Activated gamma-delta T cell (primary cell): Measurements from ENCODE around the gene ARHGAP29.

ENCODE experiments used
- DNase-seq: peaks from one replicate; lab custom pipeline; 2025; lab: John Stamatoyannopoulos, UW
- total RNA-seq, 2 donors: gene quantifications; one replicate each; lab custom pipeline; 2026; lab: John Stamatoyannopoulos, UW

The ARHGAP29 gene, protein sequence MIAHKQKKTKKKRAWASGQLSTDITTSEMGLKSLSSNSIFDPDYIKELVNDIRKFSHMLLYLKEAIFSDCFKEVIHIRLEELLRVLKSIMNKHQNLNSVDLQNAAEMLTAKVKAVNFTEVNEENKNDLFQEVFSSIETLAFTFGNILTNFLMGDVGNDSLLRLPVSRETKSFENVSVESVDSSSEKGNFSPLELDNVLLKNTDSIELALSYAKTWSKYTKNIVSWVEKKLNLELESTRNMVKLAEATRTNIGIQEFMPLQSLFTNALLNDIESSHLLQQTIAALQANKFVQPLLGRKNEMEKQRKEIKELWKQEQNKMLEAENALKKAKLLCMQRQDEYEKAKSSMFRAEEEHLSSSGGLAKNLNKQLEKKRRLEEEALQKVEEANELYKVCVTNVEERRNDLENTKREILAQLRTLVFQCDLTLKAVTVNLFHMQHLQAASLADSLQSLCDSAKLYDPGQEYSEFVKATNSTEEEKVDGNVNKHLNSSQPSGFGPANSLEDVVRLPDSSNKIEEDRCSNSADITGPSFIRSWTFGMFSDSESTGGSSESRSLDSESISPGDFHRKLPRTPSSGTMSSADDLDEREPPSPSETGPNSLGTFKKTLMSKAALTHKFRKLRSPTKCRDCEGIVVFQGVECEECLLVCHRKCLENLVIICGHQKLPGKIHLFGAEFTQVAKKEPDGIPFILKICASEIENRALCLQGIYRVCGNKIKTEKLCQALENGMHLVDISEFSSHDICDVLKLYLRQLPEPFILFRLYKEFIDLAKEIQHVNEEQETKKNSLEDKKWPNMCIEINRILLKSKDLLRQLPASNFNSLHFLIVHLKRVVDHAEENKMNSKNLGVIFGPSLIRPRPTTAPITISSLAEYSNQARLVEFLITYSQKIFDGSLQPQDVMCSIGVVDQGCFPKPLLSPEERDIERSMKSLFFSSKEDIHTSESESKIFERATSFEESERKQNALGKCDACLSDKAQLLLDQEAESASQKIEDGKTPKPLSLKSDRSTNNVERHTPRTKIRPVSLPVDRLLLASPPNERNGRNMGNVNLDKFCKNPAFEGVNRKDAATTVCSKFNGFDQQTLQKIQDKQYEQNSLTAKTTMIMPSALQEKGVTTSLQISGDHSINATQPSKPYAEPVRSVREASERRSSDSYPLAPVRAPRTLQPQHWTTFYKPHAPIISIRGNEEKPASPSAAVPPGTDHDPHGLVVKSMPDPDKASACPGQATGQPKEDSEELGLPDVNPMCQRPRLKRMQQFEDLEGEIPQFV
- total RNA-seq: 0 to 0.31 reads per million in 2 donors

DNA sequence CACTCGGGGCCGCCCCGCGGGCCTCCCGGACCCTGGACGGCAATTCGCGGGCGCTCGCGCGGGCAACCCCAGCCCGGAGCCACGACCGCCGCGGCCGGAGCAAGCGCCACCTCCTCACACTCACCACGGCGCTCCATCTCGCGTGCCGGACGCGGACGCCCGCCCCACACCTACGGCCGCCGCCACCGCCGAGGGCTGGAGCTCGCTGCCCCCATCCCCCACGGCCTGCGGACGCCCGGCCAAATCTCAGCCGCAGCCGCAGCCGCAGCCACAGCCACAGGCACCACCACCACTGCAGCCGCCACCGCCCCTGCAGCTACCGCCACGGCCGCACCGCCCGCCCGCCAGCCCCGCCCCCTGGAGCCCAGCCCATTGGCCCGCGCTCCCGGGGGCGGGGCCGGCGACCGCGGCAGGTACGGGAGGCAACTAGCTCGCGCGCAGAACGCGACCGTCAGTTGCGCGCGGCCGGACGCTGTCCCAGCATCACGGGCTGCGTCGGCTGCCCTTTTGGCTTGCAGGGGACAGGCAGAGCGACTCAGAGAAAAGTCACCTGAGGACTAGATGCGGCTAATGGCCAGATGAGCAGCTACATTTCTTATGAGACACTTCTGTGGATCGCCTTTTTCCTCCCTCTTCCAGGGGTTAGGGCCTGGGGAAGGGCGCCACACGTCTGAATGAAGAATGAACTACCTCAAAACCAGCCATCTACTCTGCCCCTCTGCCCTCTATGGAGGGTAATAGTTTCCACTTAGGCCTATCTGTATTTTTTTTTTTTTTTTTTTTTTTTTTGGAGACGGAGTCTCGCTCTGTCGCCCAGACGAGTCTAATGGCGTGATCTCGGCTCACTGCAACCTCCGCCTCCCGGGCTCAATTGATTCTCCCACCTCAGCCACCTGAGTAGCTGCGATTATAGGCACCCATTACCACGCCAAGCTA, at the start of gene ARHGAP29:
Gene ARHGAP29 (minus strand): TSS at position 294 of the 936 bp plus-strand sequence. CDS start 5,973 bp downstream, outside the sequence.
- DNase-seq: no peak

GRCh38 chr1:94286864-94287437, 49.6 kb upstream of the ARHGAP29 start:
- no peak for DNase-seq

GRCh38 chr1:94285031-94285654, 47.8 kb upstream of the ARHGAP29 start:
- DNase-seq: no peak

- no peak for DNase-seq
These were observed 47.1 kb upstream of the ARHGAP29 start for GRCh38 chr1:94284476-94284875.

DNA sequence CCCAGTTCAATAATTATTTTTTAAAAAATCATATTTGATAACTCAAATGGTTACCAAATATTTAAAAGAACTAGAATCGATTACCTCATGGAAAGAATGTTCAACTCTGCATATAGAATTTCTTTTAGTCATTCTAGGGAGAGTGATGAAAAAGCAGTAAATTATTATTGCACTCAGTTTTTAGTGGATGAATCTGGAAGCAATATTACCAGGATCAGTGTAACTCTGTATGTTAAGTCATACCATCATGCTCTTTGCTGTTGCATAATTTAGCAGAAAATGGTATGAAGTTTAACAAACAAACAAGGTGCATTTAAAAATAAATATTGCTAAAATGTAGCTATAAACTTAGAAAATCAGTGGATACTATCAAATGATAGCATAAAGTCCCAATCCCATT, 46.1 kb upstream of the ARHGAP29 start:
- no peak for DNase-seq

- no peak for DNase-seq
These were observed 44.8 kb upstream of the ARHGAP29 start for GRCh38 chr1:94282143-94282711.

- DNase-seq: no peak
These were observed 44.2 kb upstream of the ARHGAP29 start for GRCh38 chr1:94281361-94282142.

- no peak for DNase-seq
These were observed 43.2 kb upstream of the ARHGAP29 start for GRCh38 chr1:94280541-94280940.

- DNase-seq: no peak
These were observed 42.1 kb upstream of the ARHGAP29 start for GRCh38 chr1:94279462-94279861.

DNA sequence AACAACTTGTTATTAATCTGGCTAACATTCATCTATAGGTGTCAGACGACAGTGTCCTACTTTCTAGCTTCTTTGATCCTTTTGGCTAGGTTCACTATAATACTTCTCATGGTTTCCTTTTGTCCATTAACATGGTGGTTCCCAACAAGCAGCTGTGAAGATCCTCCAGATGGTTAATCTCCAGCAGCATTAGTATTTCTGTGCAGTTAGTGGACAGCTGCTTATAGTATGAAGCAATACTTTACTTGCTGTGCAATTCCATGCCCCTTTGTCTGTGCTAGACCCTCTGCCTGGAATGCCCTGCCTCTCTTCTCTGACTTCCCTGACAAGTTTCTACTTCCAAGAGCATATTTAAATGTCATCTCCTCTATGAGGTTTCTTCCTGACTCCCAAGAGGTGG, 41.7 kb upstream of the ARHGAP29 start:
- no peak for DNase-seq

DNA sequence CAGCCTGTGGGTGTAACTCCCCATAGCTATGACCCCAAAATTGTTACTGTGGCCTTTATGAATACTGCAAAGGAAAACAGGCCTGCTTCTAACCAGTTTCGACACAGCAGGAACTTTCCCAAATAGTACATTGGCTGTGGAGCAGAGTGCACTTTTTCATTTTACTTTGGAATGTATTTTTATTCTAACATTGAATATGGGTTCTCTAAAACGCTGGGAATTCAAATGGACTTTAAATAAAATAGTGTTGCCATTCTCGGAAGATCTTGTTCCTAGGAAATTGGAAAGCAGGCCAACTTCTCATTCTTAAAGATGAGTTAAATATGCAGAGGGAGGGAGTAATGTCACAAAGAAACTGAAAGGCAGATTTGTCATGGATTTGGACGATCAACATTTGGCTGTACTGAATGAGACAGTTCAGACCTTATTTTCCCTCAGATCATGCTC, 39.6 kb upstream of the ARHGAP29 start:
- no peak for DNase-seq

DNA sequence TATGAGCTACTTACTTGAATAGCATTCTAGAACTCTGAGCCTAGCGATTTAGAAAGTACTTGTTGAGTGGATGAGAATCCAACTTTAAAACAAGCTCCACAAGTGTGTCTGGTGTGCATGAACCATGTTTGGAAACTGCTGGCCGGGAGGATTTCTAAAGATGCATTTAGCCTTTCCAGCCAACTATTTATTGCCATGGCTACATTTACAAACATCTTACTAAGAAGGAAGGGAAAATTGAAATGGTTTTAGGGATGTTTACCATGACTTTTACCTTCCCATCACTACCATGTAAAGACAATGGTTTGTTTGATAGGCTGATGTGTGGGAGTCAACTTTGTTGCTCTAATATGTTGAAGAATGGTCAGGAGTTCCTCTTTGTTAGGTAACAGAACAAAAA, 37.7 kb upstream of the ARHGAP29 start:
- no peak for DNase-seq

GRCh38 chr1:94274561-94274960, 37.2 kb upstream of the ARHGAP29 start:
- no peak for DNase-seq

DNA sequence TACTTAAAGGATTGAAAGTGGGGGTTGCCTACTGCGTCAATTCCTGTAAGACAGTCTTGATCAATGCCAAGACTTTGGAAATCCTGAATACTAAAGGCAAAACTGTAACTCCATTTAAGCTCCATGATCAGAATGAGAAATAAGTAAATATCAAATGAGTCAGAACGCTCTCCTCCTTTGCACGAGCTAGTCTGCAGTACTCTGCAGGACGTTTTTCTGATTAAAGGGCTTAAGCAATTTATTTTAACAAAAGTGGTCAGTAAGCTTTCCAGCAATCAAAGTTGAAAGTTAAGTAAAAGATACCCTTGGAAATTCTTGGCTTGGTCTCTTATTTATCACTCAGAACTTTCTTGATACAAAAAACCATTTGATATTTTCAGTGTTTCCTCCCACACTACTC, 35.7 kb upstream of the ARHGAP29 start:
- no peak for DNase-seq

DNA sequence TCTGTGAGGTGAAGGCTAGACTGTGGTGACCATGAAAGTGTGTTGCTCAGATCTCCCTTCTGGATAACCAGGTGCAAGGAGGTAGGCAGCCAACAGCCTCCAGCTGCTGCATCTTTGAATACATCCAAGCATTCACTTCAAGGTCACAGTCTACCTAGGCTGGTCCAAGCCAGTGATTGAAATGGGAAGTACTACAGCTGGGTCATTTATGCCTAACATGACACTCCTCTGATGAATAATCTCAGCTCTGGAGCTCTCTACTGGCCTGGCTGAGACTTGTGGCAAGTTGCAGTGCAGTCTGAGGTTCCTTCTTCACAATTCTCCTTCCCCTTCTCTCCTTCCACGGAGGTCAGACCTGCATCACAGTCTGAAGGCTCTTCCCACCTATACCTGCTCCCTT, 35.0 kb upstream of the ARHGAP29 start:
- no peak for DNase-seq

DNA sequence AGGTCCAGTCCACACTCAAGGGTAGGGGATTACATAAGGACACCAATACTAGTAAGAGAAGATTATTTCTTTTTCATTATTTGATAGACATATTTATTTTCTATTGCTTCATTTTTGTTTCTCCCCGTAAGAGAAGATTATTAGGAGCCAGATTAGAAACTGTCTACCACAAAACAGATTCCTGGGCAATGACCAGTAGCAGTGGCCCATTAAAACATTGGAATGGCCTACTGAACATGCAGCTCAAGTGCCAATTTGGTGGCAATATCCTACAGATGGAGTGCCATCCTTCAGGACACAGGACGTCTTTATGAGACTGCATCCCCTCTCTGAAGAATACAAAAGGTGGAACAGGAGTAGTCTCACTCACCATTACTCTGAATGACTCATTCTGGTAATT, 34.0 kb upstream of the ARHGAP29 start:
- no peak for DNase-seq

DNA sequence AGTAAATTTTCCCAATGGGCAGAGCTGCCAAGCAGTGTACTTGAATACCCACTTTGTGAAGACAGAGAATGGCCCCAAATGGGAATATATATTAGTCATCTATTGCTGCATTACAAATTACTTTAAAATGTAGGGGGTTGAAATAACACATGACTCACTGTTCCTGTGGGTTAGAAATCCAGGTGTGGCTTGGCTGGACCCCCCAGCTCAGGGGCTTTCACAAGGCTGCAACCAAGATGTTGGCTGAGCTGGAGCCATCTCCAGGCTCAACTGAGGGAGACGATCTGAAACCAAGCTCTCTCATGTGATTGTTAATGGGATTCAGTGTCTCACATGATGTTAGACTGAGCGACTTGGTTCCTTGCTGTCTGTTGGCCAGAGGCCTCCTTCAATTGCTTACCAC, 33.4 kb upstream of the ARHGAP29 start:
- no peak for DNase-seq

DNA sequence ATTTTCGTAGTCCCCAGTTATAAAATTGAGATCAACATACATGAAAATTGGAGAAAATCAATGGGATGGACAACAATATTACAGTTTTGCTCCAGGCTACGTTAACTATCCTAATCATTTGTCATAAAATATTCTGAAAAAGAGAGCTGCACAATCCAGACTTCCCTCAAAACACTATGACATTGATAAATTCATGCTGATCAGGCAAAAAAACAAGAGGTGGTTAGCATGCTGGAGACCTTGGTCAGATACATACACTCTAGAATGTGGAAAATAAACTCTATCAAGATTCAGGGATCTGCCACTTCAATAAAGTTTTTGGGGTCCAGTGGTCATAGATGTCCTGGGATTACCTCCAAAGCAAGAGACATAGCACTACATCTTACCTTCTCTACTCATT, 32.5 kb upstream of the ARHGAP29 start:
- no peak for DNase-seq

DNA sequence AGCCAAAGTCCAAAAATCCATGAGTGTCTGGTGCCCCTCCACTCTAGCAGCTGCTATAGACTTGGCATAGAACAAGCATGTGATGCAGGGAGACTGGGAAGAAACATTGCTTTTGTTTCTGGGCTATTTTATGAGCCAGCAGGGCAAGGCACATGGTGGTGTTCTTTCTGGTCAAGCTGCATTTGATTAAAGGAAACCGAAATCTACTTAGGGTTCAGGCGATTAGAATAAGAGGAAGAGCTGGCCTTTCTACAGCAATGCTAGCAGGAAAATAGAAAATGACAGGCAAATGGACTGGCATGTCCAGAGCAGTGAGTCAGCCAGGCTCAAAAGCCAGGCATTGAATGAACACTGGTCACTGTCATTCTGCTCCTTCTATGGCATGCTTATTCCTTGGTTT, 28.5 kb upstream of the ARHGAP29 start:
- DNase-seq: no peak
